Measurements from ENCODE around the gene KLHL3. TPM values are rescaled to one million over a fixed set of nuclear protein-coding genes. Genes with fewer than 3 reads are reported as not detected.

KLHL3 gene
- total RNA-seq, 1 donor from 2014 or later = 2.3 TPM

DNA sequence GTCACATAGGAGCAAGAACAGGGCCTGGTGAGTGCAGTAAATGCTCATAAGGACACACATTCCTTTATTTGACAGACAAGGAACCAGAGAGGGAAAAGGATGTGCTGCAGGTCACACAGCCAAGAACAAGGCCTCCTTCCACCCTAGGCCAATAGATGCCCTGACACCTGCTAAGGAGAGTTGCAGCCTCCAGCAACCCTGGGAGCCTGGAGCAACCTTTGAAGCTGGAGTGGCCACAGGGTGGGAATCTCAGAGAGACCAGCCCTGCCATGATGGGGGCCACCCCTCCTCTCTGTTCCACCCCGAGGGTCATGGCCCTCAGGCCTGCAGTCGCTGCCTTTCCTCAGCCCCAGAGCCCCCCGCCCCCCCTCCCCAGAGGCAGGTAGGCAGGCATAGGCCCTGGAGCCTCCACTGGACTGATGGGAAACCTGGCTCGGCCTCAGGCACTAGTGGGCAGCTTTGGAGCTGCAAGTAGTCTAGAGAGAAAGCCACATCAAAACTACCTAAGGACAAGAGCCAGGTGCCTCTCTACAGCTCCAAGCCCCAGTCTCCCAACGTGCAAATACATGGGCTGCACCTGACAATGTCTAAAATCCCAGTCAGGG, 120.6 kb downstream of the KLHL3 start:
- no peak for DNase-seq (ENCODE audit: low spot score)
- Mint-ChIP-seq H3K27ac (no peak overlapping the region), H3K9me3 (no peaks in the 10 kb centered on the region), H3K27me3 (ENCODE audit: low read depth) (peaks cover 6% of the 10 kb centered on the region), H3K36me3 (ENCODE audit: low read depth) (no peaks in the 10 kb centered on the region), H3K4me3 (ENCODE audit: low read depth) (no peak overlapping the region), H3K4me1 (ENCODE audit: low read depth) (peaks cover 2% of the 10 kb centered on the region)
- intact Hi-C loops (cut with micrococcal nuclease) = no loop called here

DNA sequence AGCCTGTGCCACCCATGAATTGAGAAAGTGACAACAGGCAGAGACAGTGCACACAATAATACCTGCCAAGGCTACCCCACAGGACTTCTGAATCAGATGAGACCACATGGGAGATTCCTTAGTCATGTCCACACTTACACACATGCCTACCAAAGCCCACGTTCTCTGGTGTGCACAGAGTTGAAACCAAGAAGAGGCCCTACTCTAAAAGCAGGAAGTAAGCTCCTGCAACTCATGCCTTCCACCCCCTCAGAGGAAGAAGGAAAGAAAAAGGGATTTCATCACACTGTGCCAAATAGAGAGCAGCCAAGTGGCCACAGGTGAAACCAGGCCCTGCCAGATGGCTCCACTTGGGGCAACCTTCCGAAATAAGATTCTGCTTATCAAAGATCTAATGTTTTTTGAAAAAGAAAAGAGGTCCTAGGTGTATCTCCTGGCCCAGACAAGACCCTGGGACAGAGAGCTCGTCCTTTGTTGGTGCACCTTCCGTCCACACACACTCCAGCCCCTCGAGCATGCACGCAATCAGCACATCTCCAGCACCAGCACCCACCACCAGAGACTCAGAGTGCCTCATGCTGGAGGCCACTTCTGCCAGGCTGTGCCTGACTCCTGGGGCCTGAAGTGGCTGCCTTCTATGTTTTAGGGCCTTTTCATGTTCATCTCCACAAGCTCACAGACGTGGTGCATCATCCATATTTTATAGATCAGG, 122.2 kb downstream of the KLHL3 start:
- no peak for DNase-seq (ENCODE audit: low spot score)
- intact Hi-C loops (cut with micrococcal nuclease) = no loop called here

DNA sequence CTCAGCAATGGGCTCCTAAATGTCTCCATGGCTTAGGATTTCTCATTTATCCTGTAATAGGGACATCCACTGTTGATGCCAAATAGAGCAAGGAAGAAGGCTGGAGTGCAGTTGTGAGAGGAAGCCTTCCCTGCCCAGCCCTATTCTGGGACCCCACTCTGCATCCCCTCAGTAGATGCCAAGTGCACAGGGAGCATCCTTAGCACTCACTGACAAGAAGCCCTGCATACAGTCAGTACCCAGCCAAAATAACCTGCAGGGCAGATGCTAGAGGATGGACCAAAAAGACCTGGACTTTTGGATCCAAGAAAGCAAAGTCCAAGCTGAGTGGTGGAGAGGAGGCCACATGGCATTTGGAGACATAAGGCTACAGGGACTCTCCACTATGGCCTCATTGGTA, 123.3 kb downstream of the KLHL3 start:
- DNase-seq (ENCODE audit: low spot score) = no peak
- intact Hi-C loops (cut with micrococcal nuclease) = no loop called here
- H3K4me1 Mint-ChIP-seq (ENCODE audit: low read depth) = peaks cover 2% of the 10 kb centered on the region
- no peaks in the 10 kb centered on the region for H3K9me3 Mint-ChIP-seq
- H3K4me3 Mint-ChIP-seq (ENCODE audit: low read depth) = no peak overlapping the region
- peaks cover 10% of the 10 kb centered on the region for H3K27me3 Mint-ChIP-seq (ENCODE audit: low read depth)
- no peaks in the 10 kb centered on the region for H3K36me3 Mint-ChIP-seq (ENCODE audit: low read depth)
- H3K27ac Mint-ChIP-seq = no peak overlapping the region

More for the DNA sequence above, 122.2 kb downstream of the KLHL3 start:
- H3K27ac Mint-ChIP-seq = no peak overlapping the region
- peaks cover 2% of the 10 kb centered on the region for H3K4me1 Mint-ChIP-seq (ENCODE audit: low read depth)
- no peaks in the 10 kb centered on the region for H3K36me3 Mint-ChIP-seq (ENCODE audit: low read depth)
- peaks cover 6% of the 10 kb centered on the region for H3K27me3 Mint-ChIP-seq (ENCODE audit: low read depth)
- no peaks in the 10 kb centered on the region for H3K9me3 Mint-ChIP-seq
- H3K4me3 Mint-ChIP-seq (ENCODE audit: low read depth) = no peak overlapping the region

DNA sequence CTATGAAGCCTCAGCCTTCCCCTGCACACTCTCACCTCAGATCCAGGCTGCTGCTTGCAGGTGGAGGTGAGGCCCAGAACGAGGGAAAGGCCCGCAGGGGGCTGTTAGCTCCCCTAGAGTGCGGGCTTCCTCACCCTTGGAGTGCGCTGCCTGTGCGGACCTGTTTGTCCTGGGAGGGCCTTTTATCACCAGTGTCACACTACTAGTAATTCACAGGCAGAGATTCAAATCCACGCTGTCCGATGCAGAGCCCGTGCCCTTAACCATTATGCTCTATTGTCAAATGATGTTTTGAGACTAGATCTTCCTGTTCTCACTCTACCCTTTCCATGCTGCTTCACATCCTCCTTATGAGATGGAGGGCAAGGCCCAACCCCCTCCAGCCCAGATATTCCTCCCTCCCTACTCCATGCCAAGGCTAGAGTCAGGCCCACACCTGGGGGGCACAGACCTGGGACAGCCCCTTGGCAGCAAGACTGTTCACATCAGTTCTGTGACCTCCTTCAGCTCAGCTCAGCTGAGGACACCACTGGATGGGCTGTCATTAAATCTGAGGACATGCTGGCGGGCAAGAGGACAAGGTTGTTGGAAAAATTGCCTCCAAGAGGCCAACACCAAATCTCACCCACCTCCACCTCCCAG, 124.0 kb downstream of the KLHL3 start:
- no peak overlapping the region for H3K27ac Mint-ChIP-seq
- H3K9me3 Mint-ChIP-seq = no peaks in the 10 kb centered on the region
- intact Hi-C loops (cut with micrococcal nuclease) = no loop called here
- DNase-seq (ENCODE audit: low spot score) = no peak
- H3K4me1 Mint-ChIP-seq (ENCODE audit: low read depth) = peaks cover 2% of the 10 kb centered on the region
- H3K4me3 Mint-ChIP-seq (ENCODE audit: low read depth) = no peak overlapping the region
- peaks cover 14% of the 10 kb centered on the region for H3K27me3 Mint-ChIP-seq (ENCODE audit: low read depth)
- H3K36me3 Mint-ChIP-seq (ENCODE audit: low read depth) = no peaks in the 10 kb centered on the region

DNA sequence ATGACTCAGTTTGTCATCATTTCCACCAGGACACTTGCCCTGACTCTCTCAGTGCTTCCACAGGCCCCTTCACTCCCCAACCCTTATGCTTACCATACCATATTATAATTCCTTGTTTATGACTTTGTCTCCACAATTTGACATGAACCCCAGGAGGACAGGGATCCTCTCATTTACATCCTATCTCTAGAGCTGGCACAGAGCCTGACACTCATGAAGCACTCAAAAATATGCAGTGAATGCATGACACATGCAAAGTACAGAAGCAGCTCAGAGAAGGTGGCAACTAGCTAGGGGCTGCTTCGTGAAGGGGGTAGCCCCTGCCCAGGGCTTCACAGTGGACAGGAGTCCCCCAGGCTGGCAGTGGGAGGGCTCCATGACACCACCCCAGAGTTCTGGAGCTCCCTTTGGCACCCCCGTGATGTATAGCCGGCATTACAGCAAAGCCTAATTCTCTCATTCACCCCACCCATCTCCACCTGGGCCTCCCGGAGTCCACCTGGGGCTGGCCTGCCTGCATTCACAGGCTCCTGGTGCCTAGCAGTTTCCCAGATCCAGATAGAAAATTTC, 124.8 kb downstream of the KLHL3 start:
- no peak overlapping the region for H3K4me3 Mint-ChIP-seq (ENCODE audit: low read depth)
- intact Hi-C loops (cut with micrococcal nuclease) = no loop called here
- H3K36me3 Mint-ChIP-seq (ENCODE audit: low read depth) = no peaks in the 10 kb centered on the region
- H3K9me3 Mint-ChIP-seq = no peaks in the 10 kb centered on the region
- peaks cover 15% of the 10 kb centered on the region for H3K27me3 Mint-ChIP-seq (ENCODE audit: low read depth)
- H3K4me1 Mint-ChIP-seq (ENCODE audit: low read depth) = peaks cover 2% of the 10 kb centered on the region
- DNase-seq (ENCODE audit: low spot score) = no peak
- no peak overlapping the region for H3K27ac Mint-ChIP-seq

DNA sequence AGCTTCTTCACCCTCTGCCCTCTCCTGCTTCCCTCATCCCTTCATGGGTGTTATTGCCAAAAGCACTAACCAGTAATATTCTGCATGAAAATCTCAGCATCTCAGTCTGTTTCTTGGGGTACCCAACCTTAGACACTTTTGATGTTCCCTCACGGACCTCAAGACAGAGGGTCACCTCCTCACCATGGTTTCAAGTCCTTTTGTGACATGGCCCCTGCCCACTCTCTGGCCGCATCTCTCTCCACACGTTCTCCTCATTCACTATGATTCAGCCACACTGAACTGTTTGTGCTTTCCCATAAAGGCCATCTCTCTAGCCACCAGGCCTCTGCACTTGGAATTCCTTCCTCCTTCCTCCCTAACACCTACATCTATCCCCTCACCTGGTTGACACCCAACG, 125.3 kb downstream of the KLHL3 start:
- no peaks in the 10 kb centered on the region for H3K9me3 Mint-ChIP-seq
- H3K4me3 Mint-ChIP-seq (ENCODE audit: low read depth) = no peak overlapping the region
- H3K27me3 Mint-ChIP-seq (ENCODE audit: low read depth) = peaks cover 20% of the 10 kb centered on the region
- no peaks in the 10 kb centered on the region for H3K36me3 Mint-ChIP-seq (ENCODE audit: low read depth)
- DNase-seq (ENCODE audit: low spot score) = no peak
- no peak overlapping the region for H3K27ac Mint-ChIP-seq
- H3K4me1 Mint-ChIP-seq (ENCODE audit: low read depth) = peaks cover 2% of the 10 kb centered on the region
- intact Hi-C loops (cut with micrococcal nuclease) = no loop called here

DNA sequence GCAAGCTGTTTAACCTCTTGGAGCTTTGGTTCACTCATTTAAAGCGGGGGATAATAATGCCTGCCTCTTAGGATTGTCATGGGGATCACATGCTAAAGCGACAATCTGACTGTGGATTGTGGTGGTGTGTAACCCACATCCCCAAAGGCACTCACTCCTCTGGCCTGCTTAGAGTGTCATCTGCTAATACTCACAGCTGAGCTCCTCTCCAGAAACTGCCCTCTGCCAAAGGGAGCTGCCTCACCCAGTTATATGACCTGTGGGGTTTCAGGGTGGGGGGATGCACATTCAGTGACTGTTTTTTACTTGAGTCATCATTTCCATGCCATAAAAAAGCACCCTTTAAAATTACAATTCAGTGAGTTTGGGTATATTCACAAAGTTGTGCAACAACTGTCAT, 126.8 kb downstream of the KLHL3 start:
- no peak for DNase-seq (ENCODE audit: low spot score)
- Mint-ChIP-seq H3K9me3 (no peaks in the 10 kb centered on the region), H3K36me3 (ENCODE audit: low read depth) (no peaks in the 10 kb centered on the region), H3K27ac (no peak overlapping the region), H3K4me1 (ENCODE audit: low read depth) (peaks cover 2% of the 10 kb centered on the region), H3K27me3 (ENCODE audit: low read depth) (peaks cover 30% of the 10 kb centered on the region), H3K4me3 (ENCODE audit: low read depth) (no peak overlapping the region)
- intact Hi-C loops (cut with micrococcal nuclease) = no loop called here

DNA sequence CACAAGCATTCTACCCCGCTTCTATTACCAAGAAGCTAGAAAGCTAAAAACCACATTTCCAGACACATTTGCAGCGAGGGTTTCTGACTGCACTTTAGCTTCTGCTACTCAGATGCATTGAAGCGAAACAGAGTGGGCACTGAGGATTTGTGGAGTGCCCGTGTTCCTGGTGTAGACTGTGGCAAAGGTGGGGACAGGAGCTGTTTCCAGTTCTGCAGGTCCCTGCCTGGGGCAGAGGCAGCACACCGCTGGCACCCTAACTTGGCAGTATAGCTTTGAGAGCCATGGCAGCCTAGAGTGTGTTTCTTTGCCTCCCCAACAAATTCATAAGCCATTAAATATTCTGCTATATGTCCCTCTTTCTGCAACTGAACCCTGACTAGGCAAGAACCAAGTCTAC, 128.1 kb downstream of the KLHL3 start:
- Mint-ChIP-seq H3K4me3 (ENCODE audit: low read depth) (no peak overlapping the region), H3K27me3 (ENCODE audit: low read depth) (peaks cover 32% of the 10 kb centered on the region)

DNA sequence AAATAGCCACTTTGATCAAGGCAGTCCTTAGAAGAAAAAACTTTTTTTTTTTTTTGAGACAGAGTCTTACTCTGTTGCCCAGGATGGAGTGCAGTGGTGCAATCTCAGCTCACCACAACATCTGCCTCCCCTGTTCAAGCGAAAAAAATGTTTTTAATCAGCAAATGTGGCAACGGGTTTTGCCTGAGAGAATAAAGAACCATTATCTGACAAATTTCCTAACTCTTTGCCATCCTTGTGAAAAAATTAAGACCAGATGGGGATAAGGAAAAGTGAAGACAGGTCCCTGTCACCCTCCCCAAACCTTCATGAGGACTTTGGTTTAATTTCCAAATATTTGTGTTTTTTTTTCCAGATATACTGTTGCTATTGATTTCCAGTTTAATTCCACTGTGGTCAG, 129.5 kb downstream of the KLHL3 start:
- Mint-ChIP-seq H3K27me3 (ENCODE audit: low read depth) (peaks cover 32% of the 10 kb centered on the region), H3K4me3 (ENCODE audit: low read depth) (no peak overlapping the region), H3K27ac (no peak overlapping the region), H3K36me3 (ENCODE audit: low read depth) (no peaks in the 10 kb centered on the region), H3K4me1 (ENCODE audit: low read depth) (no peaks in the 10 kb centered on the region), H3K9me3 (no peaks in the 10 kb centered on the region)
- intact Hi-C loops (cut with micrococcal nuclease) = no loop called here
- DNase-seq (ENCODE audit: low spot score) = no peak

More for the DNA sequence above, 128.1 kb downstream of the KLHL3 start:
- intact Hi-C loops (cut with micrococcal nuclease) = no loop called here
- no peaks in the 10 kb centered on the region for H3K36me3 Mint-ChIP-seq (ENCODE audit: low read depth)
- no peak overlapping the region for H3K27ac Mint-ChIP-seq
- H3K9me3 Mint-ChIP-seq = no peaks in the 10 kb centered on the region
- no peak for DNase-seq (ENCODE audit: low spot score)
- H3K4me1 Mint-ChIP-seq (ENCODE audit: low read depth) = no peaks in the 10 kb centered on the region

DNA sequence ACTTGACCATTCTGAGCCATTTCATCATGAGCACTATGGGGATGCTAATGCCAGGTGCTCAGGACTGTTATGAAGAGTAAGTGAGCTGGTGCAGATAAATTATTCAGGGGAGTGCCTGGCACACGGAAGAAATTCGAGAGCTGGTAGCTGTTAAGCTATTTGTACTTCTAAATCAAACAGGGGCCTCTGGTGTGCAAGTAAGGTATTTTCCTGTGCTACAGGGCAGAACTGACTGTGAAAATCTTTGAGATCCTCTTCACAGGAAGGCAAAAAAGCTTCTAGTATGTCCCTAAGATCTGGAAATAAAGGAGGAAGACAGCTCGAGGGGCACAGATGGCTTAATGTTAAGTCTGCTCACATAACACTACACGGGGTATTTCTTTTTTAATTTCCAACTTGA, 130.5 kb downstream of the KLHL3 start:
- no peaks in the 10 kb centered on the region for H3K9me3 Mint-ChIP-seq
- H3K27me3 Mint-ChIP-seq (ENCODE audit: low read depth) = peaks cover 26% of the 10 kb centered on the region
- intact Hi-C loops (cut with micrococcal nuclease) = no loop called here
- no peaks in the 10 kb centered on the region for H3K36me3 Mint-ChIP-seq (ENCODE audit: low read depth)
- H3K4me3 Mint-ChIP-seq (ENCODE audit: low read depth) = no peak overlapping the region
- DNase-seq (ENCODE audit: low spot score) = no peak
- no peaks in the 10 kb centered on the region for H3K4me1 Mint-ChIP-seq (ENCODE audit: low read depth)
- H3K27ac Mint-ChIP-seq = no peak overlapping the region

DNA sequence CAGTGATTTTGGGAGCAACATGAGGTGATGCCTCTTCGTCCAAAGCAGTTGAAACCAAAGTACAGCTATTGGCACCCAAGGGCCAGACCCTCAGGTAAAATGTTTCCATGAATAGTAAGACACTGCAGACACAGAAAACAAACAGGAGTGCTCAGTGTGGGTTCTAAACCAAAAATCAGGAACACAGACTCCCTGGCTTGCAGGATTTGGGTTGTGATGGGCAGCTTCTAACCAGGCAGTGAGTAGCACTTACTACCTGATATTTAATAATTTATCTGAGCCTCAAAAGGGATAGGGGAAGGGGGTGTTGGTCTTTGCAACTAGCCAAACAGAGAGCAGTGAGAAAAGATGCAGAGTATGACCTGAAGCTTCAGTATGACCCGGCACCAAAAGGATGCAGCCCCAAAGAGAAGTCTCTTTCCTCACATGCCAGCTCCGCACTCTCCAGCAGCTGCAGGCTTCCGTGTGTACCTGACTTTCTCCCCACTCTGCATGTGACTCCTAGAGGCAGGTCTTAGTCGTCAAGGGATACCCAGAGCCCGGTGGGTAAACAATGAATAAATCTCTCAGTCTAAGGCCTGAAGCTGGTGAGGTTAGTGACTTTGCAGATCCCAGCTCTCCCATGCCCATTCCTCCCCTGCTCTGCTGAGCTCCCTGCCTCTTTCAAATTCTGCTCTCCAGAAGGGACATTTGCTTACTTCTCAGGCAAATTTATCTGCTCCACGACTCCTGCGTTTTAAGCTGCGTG, 131.4 kb downstream of the KLHL3 start:
- Mint-ChIP-seq H3K27ac (no peak overlapping the region), H3K4me1 (ENCODE audit: low read depth) (no peaks in the 10 kb centered on the region), H3K4me3 (ENCODE audit: low read depth) (no peak overlapping the region), H3K36me3 (ENCODE audit: low read depth) (no peaks in the 10 kb centered on the region), H3K9me3 (no peaks in the 10 kb centered on the region), H3K27me3 (ENCODE audit: low read depth) (peaks cover 26% of the 10 kb centered on the region)
- no peak for DNase-seq (ENCODE audit: low spot score)
- intact Hi-C loops (cut with micrococcal nuclease) = no loop called here

DNA sequence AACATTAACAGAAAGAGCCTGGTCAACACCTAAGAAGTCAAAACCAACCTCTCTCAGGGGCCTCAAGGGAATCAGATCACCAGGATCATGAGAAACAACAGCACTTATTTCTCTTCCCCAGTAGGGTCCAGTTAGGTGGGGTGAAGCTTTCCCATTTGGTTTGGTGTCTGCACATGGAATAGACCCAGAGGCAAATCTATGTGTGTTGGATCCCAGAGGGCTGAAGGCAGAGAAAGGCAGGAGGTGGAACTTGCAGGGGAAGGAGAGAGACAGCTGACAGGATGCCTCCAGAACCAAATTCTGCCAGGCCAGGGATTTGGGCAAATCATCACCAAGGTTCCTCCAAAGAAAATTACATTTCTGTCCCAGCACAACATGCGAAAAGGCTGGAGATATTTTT, 132.0 kb downstream of the KLHL3 start:
- no peak overlapping the region for H3K4me3 Mint-ChIP-seq (ENCODE audit: low read depth)
- H3K36me3 Mint-ChIP-seq (ENCODE audit: low read depth) = no peaks in the 10 kb centered on the region
- no peaks in the 10 kb centered on the region for H3K4me1 Mint-ChIP-seq (ENCODE audit: low read depth)
- intact Hi-C loops (cut with micrococcal nuclease) = no loop called here
- no peak for DNase-seq (ENCODE audit: low spot score)
- peaks cover 30% of the 10 kb centered on the region for H3K27me3 Mint-ChIP-seq (ENCODE audit: low read depth)
- no peak overlapping the region for H3K27ac Mint-ChIP-seq
- no peaks in the 10 kb centered on the region for H3K9me3 Mint-ChIP-seq
